ENCODE measurements around the gene MRPS31. TPM values are rescaled to one million over a fixed set of nuclear protein-coding genes. Genes with fewer than 3 reads are reported as not detected.

The MRPS31 gene
- polyA plus RNA-seq, 1 of the 3 experiments (the other 2 are of a cell fraction) = 13.3 TPM

DNA sequence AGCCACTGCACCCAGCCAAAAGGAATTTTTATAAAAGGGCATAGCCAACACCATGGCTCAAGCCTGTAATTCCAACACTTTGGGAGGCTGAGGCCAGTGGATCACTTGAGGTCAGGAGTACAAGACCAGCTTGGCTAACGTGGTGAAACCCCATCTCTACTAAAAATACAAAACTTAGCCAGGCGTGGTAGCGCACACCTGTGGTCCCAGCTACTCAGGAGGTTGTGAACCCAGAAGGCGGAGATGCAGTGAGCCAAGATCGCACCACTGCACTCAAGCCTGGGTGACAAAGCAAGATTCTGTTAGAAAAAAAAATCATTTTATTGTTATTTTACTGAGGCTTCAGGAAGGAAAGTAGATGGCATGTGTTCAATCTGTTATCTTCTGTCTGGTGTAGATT is 73.3 kb downstream of the MRPS31 start:
- no peaks in the 10 kb centered on the region for H3K36me3 ChIP-seq (replicated peaks in 1 of 2; ENCODE audit: control insufficient read depth in 1 of 2, insufficient read depth in 2 of 2, low read length in 1 of 2)
- no peaks in the 10 kb centered on the region for H3K27me3 ChIP-seq (ENCODE audit: insufficient read depth)
- no peaks in the 10 kb centered on the region for H3K9me3 ChIP-seq
- H3K4me2 ChIP-seq = no peak overlapping the region
- no peaks in the 10 kb centered on the region for H4K20me1 ChIP-seq (ENCODE audit: insufficient read depth)
- no peaks in the 10 kb centered on the region for H3K79me2 ChIP-seq (ENCODE audit: insufficient read depth)
- no peak overlapping the region for H2AFZ ChIP-seq (ENCODE audit: low read depth)
- H3K4me3 ChIP-seq (ENCODE audit: low read depth in 2 of 2, low read length in 1 of 2) = no peak overlapping the region
- ChIA-PET POLR2A (no interaction called here), CTCF (interaction anchor here (0.7 to 1.6 kb wide), 3 partner anchors 15 to 755 kb away, joined by 3 read pairs; no protein-coding TSS in a partner anchor)
- H3K9me2 ChIP-seq = no peaks in the 10 kb centered on the region
- H3K4me1 ChIP-seq (ENCODE audit: control insufficient read depth in 1 of 2, insufficient read depth in 2 of 2, low read depth in 1 of 2, low read length in 1 of 2) = peaks cover 0 to 6% of the 10 kb centered on the region in 2 experiments; a peak in 1 of 4 replicates
- no peak overlapping the region for H3K27ac ChIP-seq (ENCODE audit: low read depth in 2 of 2, low read length in 1 of 2)
- H3F3A ChIP-seq (replicated peaks; ENCODE audit: insufficient read depth) = peaks cover 1% of the 10 kb centered on the region
- no peak overlapping the region for H3K9ac ChIP-seq
- 78% methylated on average over 5 of the region's 5 CpGs for WGBS (ENCODE audit: low lambda C conversion rate)
- TF ChIP-seq, protein P1, sequence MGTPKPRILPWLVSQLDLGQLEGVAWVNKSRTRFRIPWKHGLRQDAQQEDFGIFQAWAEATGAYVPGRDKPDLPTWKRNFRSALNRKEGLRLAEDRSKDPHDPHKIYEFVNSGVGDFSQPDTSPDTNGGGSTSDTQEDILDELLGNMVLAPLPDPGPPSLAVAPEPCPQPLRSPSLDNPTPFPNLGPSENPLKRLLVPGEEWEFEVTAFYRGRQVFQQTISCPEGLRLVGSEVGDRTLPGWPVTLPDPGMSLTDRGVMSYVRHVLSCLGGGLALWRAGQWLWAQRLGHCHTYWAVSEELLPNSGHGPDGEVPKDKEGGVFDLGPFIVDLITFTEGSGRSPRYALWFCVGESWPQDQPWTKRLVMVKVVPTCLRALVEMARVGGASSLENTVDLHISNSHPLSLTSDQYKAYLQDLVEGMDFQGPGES (IDR thresholded peaks at IDR 0.05; ENCODE audit: low read depth, low read length) = no peak
- no peak for TF ChIP-seq EZH2phosphoT487 (IDR thresholded peaks at IDR 0.05; ENCODE audit: borderline replicate concordance, low read depth)
- TF ChIP-seq TCF12 (IDR thresholded peaks at IDR 0.05) = no peak
- no peak for TF ChIP-seq TAF1 (IDR thresholded peaks at IDR 0.05; ENCODE audit: borderline replicate concordance, low read depth, low read length)
- no peak for TF ChIP-seq RCOR1 (IDR thresholded peaks at IDR 0.05; ENCODE audit: low read length)
- TF ChIP-seq, protein P2, sequence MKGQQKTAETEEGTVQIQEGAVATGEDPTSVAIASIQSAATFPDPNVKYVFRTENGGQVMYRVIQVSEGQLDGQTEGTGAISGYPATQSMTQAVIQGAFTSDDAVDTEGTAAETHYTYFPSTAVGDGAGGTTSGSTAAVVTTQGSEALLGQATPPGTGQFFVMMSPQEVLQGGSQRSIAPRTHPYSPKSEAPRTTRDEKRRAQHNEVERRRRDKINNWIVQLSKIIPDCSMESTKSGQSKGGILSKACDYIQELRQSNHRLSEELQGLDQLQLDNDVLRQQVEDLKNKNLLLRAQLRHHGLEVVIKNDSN (IDR thresholded peaks at IDR 0.05; ENCODE audit: borderline replicate concordance, low read depth) = no peak
- no peak for TF ChIP-seq FOXM1 (IDR thresholded peaks at IDR 0.05; ENCODE audit: low read depth)
- no peak for TF ChIP-seq RAD21 (IDR thresholded peaks at IDR 0.05; ENCODE audit: low read length)
- TF ChIP-seq GABPA (IDR thresholded peaks at IDR 0.05; ENCODE audit: low read depth) = no peak
- TF ChIP-seq, protein P3, sequence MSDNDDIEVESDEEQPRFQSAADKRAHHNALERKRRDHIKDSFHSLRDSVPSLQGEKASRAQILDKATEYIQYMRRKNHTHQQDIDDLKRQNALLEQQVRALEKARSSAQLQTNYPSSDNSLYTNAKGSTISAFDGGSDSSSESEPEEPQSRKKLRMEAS (IDR thresholded peaks at IDR 0.05; ENCODE audit: low read depth) = no peak
- no peak for TF ChIP-seq RFX5 (IDR thresholded peaks at IDR 0.05; ENCODE audit: low read length)
- no peak for TF ChIP-seq YY1 (IDR thresholded peaks at IDR 0.05; ENCODE audit: low read depth)
- no peak for TF ChIP-seq EP300 (IDR thresholded peaks at IDR 0.05; ENCODE audit: borderline replicate concordance in 1 of 2, low read depth in 1 of 2, low read length in 1 of 2)
- TF ChIP-seq NRF1 (IDR thresholded peaks at IDR 0.05; ENCODE audit: low read depth, low read length) = no peak
- no peak for DNase-seq

DNA sequence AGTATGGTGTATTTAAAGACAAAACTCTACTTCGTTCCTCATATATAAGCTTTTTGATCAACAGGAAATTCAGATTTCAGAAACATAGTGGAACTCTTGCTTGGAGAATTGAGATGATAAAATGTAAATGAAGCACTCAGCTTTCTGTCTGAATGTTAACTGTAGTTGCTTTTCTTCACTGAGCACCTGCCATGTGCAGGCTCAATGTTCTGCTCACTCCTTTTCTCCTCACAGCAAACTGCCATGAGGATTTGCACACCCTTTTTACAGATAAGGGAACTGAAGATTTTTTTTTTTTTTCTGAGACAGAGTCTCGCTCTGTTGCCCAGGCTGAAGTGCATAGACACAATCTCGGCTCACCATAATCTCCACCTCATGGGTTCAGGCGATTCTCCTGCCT is 76.6 kb downstream of the MRPS31 start:
- TF ChIP-seq TCF12 (IDR thresholded peaks at IDR 0.05) = no peak
- TF ChIP-seq MXI1 (IDR thresholded peaks at IDR 0.05; ENCODE audit: low read depth, low read length) = no peak
- no peak for TF ChIP-seq GATA2 (CRISPR knock-in tag; IDR thresholded peaks at IDR 0.05)
- TF ChIP-seq GABPA (IDR thresholded peaks at IDR 0.05; ENCODE audit: low read depth) = no peak
- TF ChIP-seq, protein P2 (IDR thresholded peaks at IDR 0.05; ENCODE audit: borderline replicate concordance, low read depth) = no peak
- TF ChIP-seq SMC3 (IDR thresholded peaks at IDR 0.05; ENCODE audit: low read depth, low read length) = no peak
- no peak for TF ChIP-seq YY1 (IDR thresholded peaks at IDR 0.05; ENCODE audit: low read depth)
- TF ChIP-seq, protein P4, sequence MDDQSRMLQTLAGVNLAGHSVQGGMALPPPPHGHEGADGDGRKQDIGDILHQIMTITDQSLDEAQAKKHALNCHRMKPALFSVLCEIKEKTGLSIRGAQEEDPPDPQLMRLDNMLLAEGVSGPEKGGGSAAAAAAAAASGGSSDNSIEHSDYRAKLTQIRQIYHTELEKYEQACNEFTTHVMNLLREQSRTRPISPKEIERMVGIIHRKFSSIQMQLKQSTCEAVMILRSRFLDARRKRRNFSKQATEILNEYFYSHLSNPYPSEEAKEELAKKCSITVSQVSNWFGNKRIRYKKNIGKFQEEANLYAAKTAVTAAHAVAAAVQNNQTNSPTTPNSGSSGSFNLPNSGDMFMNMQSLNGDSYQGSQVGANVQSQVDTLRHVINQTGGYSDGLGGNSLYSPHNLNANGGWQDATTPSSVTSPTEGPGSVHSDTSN (IDR thresholded peaks at IDR 0.05) = no peak
- no peak for TF ChIP-seq NFIC (IDR thresholded peaks at IDR 0.05; ENCODE audit: borderline replicate concordance)
- no peak for TF ChIP-seq SIN3A (IDR thresholded peaks at IDR 0.05; ENCODE audit: borderline replicate concordance, low read depth, low read length)
- no peak for TF ChIP-seq POLR2AphosphoS5 (IDR thresholded peaks at IDR 0.05; ENCODE audit: low read depth, low read length)
- no peak for TF ChIP-seq RXRA (IDR thresholded peaks at IDR 0.05; ENCODE audit: borderline replicate concordance, low read depth)
- TF ChIP-seq, protein P5, sequence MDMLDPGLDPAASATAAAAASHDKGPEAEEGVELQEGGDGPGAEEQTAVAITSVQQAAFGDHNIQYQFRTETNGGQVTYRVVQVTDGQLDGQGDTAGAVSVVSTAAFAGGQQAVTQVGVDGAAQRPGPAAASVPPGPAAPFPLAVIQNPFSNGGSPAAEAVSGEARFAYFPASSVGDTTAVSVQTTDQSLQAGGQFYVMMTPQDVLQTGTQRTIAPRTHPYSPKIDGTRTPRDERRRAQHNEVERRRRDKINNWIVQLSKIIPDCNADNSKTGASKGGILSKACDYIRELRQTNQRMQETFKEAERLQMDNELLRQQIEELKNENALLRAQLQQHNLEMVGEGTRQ (IDR thresholded peaks at IDR 0.05; ENCODE audit: borderline replicate concordance, low read depth, low read length) = no peak
- no peak for TF ChIP-seq FOXJ3 (CRISPR knock-in tag; IDR thresholded peaks at IDR 0.05)
- no peak for TF ChIP-seq TEAD4 (IDR thresholded peaks at IDR 0.05; ENCODE audit: borderline replicate concordance, insufficient read depth)
- Histone ChIP-seq H3K4me3 (ENCODE audit: low read depth in 2 of 2, low read length in 1 of 2) (no peak overlapping the region), H3K4me2 (no peak overlapping the region), H4K20me1 (ENCODE audit: insufficient read depth) (no peaks in the 10 kb centered on the region), H3K79me2 (ENCODE audit: insufficient read depth) (no peaks in the 10 kb centered on the region), H3K27ac (ENCODE audit: low read depth in 2 of 2, low read length in 1 of 2) (no peak overlapping the region), H3K9me2 (no peaks in the 10 kb centered on the region), H3K36me3 (replicated peaks in 1 of 2; ENCODE audit: control insufficient read depth in 1 of 2, insufficient read depth in 2 of 2, low read length in 1 of 2) (no peaks in the 10 kb centered on the region), H3F3A (replicated peaks; ENCODE audit: insufficient read depth) (peaks cover 7% of the 10 kb centered on the region), H3K4me1 (ENCODE audit: control insufficient read depth in 1 of 2, insufficient read depth in 2 of 2, low read depth in 1 of 2, low read length in 1 of 2) (peaks cover 0 to 7% of the 10 kb centered on the region in 2 experiments; a peak in 1 of 4 replicates), H2AFZ (ENCODE audit: low read depth) (no peak overlapping the region), H3K27me3 (ENCODE audit: insufficient read depth) (no peaks in the 10 kb centered on the region), H3K9me3 (no peaks in the 10 kb centered on the region), H3K9ac (no peak overlapping the region)
- ChIA-PET CTCF (interaction anchor here (1.1 kb wide), 1 partner anchor 626 kb away, joined by 4 read pairs; no protein-coding TSS in a partner anchor), POLR2A (no interaction called here)
- 41% methylated on average over 4 of the region's 4 CpGs for WGBS (ENCODE audit: low lambda C conversion rate)
- no peak for DNase-seq
